ENCODE data around the gene TRAF2. TPM values are rescaled to one million over a fixed set of nuclear protein-coding genes. Genes with fewer than 3 reads are reported as not detected.

Gene TRAF2
- total and polyA plus RNA-seq, 9 of the 15 experiments (the other 6 are each of a cell fraction or from before 2014, with no cell fraction given): 0.24 to 45.2 (median 18.0) TPM

DNA sequence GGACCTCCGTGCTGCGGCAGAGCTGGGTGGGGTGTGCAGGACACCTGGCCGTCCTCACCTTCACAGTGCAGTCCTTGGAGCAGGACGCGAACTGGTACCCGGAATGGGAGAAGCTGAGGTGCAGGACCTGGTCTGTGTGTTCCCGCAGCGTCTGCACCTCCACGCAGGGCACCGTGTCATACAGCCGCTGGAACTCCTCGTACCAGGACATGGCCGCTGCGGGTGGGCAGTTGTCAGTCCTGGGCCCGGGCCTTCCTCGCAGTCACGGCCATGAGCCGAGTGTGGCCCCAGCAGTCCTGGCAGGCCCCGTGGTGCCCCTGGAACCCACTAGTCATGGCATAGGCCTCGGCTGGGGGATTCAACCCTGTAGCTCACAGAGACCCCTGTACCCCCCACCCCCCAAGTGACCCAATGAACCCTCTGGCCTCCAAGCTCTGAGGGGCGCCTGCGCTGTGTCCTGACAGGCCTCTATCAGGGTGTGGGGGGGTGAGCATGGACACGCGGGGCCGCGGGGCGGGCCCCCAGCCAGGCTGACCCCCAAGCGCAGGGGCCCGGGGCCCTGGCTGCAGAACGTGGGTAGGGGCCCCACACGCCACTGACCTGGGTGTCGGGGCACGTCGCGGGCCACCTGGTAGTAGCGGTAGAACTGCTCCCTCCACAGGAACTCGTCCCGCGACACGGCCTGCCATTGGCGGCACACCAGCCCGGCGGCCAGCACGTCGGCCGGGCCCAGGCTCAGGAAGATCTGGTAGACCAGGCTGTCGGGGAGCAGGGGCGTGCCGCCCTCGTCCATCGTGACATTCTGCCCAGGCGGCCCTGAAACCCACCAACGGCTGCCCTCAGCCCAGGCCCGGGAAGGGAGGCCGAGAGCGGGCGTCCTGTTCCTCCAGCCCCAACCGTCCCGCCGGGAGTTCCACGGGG lies 57.2 kb downstream of the TRAF2 start (continued):
- TF ChIP-seq, protein P1, sequence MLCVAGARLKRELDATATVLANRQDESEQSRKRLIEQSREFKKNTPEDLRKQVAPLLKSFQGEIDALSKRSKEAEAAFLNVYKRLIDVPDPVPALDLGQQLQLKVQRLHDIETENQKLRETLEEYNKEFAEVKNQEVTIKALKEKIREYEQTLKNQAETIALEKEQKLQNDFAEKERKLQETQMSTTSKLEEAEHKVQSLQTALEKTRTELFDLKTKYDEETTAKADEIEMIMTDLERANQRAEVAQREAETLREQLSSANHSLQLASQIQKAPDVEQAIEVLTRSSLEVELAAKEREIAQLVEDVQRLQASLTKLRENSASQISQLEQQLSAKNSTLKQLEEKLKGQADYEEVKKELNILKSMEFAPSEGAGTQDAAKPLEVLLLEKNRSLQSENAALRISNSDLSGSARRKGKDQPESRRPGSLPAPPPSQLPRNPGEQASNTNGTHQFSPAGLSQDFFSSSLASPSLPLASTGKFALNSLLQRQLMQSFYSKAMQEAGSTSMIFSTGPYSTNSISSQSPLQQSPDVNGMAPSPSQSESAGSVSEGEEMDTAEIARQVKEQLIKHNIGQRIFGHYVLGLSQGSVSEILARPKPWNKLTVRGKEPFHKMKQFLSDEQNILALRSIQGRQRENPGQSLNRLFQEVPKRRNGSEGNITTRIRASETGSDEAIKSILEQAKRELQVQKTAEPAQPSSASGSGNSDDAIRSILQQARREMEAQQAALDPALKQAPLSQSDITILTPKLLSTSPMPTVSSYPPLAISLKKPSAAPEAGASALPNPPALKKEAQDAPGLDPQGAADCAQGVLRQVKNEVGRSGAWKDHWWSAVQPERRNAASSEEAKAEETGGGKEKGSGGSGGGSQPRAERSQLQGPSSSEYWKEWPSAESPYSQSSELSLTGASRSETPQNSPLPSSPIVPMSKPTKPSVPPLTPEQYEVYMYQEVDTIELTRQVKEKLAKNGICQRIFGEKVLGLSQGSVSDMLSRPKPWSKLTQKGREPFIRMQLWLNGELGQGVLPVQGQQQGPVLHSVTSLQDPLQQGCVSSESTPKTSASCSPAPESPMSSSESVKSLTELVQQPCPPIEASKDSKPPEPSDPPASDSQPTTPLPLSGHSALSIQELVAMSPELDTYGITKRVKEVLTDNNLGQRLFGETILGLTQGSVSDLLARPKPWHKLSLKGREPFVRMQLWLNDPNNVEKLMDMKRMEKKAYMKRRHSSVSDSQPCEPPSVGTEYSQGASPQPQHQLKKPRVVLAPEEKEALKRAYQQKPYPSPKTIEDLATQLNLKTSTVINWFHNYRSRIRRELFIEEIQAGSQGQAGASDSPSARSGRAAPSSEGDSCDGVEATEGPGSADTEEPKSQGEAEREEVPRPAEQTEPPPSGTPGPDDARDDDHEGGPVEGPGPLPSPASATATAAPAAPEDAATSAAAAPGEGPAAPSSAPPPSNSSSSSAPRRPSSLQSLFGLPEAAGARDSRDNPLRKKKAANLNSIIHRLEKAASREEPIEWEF (CRISPR knock-in tag; IDR thresholded peaks at IDR 0.05): no peak
- TF ChIP-seq ZBED1 (IDR thresholded peaks at IDR 0.05) (no peak), SREBF1 (IDR thresholded peaks at IDR 0.05; ENCODE audit: borderline replicate concordance, low read depth, low read length) (no peak), NCOR1 (IDR thresholded peaks at IDR 0.05) (no peak), ZNF324 (CRISPR knock-in tag; IDR thresholded peaks at IDR 0.05) (no peak), FUS (optimal IDR thresholded peaks at IDR 0.05; ENCODE audit: low read depth, low read length) (no peak), POLR2A (conservative IDR thresholded peaks at IDR 0.05) (0 out of 2 replicates have a peak, but pooled peaks have one; percentile 31), YBX1 (IDR thresholded peaks at IDR 0.05) (no peak), SMAD3 (CRISPR knock-in tag; conservative IDR thresholded peaks at IDR 0.05) (no peak), ZFX (CRISPR knock-in tag; IDR thresholded peaks at IDR 0.05) (peak; percentile 13; the same call in 1 of the 2 replicates), ZNF764 (CRISPR knock-in tag; IDR thresholded peaks at IDR 0.05; ENCODE audit: low read depth) (no peak)
- TF ChIP-seq, protein P2, sequence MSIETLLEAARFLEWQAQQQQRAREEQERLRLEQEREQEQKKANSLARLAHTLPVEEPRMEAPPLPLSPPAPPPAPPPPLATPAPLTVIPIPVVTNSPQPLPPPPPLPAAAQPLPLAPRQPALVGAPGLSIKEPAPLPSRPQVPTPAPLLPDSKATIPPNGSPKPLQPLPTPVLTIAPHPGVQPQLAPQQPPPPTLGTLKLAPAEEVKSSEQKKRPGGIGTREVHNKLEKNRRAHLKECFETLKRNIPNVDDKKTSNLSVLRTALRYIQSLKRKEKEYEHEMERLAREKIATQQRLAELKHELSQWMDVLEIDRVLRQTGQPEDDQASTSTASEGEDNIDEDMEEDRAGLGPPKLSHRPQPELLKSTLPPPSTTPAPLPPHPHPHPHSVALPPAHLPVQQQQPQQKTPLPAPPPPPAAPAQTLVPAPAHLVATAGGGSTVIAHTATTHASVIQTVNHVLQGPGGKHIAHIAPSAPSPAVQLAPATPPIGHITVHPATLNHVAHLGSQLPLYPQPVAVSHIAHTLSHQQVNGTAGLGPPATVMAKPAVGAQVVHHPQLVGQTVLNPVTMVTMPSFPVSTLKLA (conservative IDR thresholded peaks at IDR 0.05): peak; percentile 38 to 57; a peak in 2 of 4 replicates
- TF ChIP-seq, protein P3, sequence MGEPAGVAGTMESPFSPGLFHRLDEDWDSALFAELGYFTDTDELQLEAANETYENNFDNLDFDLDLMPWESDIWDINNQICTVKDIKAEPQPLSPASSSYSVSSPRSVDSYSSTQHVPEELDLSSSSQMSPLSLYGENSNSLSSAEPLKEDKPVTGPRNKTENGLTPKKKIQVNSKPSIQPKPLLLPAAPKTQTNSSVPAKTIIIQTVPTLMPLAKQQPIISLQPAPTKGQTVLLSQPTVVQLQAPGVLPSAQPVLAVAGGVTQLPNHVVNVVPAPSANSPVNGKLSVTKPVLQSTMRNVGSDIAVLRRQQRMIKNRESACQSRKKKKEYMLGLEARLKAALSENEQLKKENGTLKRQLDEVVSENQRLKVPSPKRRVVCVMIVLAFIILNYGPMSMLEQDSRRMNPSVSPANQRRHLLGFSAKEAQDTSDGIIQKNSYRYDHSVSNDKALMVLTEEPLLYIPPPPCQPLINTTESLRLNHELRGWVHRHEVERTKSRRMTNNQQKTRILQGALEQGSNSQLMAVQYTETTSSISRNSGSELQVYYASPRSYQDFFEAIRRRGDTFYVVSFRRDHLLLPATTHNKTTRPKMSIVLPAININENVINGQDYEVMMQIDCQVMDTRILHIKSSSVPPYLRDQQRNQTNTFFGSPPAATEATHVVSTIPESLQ (CRISPR knock-in tag; IDR thresholded peaks at IDR 0.05): no peak
- TF ChIP-seq, protein P4, sequence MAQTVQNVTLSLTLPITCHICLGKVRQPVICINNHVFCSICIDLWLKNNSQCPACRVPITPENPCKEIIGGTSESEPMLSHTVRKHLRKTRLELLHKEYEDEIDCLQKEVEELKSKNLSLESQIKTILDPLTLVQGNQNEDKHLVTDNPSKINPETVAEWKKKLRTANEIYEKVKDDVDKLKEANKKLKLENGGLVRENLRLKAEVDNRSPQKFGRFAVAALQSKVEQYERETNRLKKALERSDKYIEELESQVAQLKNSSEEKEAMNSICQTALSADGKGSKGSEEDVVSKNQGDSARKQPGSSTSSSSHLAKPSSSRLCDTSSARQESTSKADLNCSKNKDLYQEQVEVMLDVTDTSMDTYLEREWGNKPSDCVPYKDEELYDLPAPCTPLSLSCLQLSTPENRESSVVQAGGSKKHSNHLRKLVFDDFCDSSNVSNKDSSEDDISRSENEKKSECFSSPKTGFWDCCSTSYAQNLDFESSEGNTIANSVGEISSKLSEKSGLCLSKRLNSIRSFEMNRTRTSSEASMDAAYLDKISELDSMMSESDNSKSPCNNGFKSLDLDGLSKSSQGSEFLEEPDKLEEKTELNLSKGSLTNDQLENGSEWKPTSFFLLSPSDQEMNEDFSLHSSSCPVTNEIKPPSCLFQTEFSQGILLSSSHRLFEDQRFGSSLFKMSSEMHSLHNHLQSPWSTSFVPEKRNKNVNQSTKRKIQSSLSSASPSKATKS (CRISPR knock-in tag; IDR thresholded peaks at IDR 0.05): no peak
